SK-N-SH treated with all-trans-retinoic acid at 6 μM for 48 hours (cell line): ENCODE measurements around the gene ZBTB42.

Experiments
- ARNTL ChIP-seq: fragments of 450-650 bp; formaldehyde crosslinking; IDR thresholded peaks from 2 replicates; pipeline ENCODE4 v1.5.0; 2020; ENCODE audit warnings: low read depth, mild to moderate bottlenecking, moderate library complexity, borderline replicate concordance
- BACH2 ChIP-seq: fragments of 250-450 bp; sonication (Bioruptor Pico); IDR thresholded peaks from 2 replicates; pipeline ENCODE4 v1.9.0; 2021; ENCODE audit warnings: mild to moderate bottlenecking, borderline replicate concordance
- OSR1 ChIP-seq: fragments of 250-450 bp; sonication (Bioruptor Pico); IDR thresholded peaks from 2 replicates; pipeline ENCODE4 v1.8.0; 2022; ENCODE audit warnings: moderate library complexity, mild to moderate bottlenecking, inconsistent platforms
- TOX ChIP-seq: fragments of 250-450 bp; sonication (Bioruptor Pico); IDR thresholded peaks from 2 replicates; pipeline ENCODE4 v1.8.0; 2021; ENCODE audit warnings: mild to moderate bottlenecking, moderate library complexity, borderline replicate concordance
- TSHZ2 ChIP-seq: fragments of 250-450 bp; sonication (Bioruptor Pico); IDR thresholded peaks from 2 replicates; pipeline ENCODE4 v1.5.0; 2020; ENCODE audit warnings: mild to moderate bottlenecking, moderate library complexity
- ZNF8 ChIP-seq: fragments of 450-650 bp; formaldehyde crosslinking; IDR thresholded peaks from 2 replicates; pipeline ENCODE4 v1.5.0; 2020; ENCODE audit warnings: mild to moderate bottlenecking, moderate library complexity

- TF ChIP-seq BACH2 (CRISPR knock-in tag) (no peak), ZNF8 (CRISPR knock-in tag) (no peak), ARNTL (CRISPR knock-in tag) (no peak), OSR1 (no peak), TSHZ2 (CRISPR knock-in tag) (no peak), TOX (no peak)
Measured at GRCh38 chr14:104785708-104786080, 15.2 kb upstream of the ZBTB42 start.
